ENCODE results near the gene VTI1B.
"Not testable (repeated sequence)": the region's sequence is repeated elsewhere in the genome, so short reads cannot be mapped to it uniquely, and the experiment has no call there.

The VTI1B gene

GRCh38 chr14:67623114-67623513 lies 51.3 kb downstream of the VTI1B start:
- DNase-seq: no peak

GRCh38 chr14:67622675-67623074 lies 51.8 kb downstream of the VTI1B start:
- DNase-seq: peak; percentile 33

GRCh38 chr14:67620217-67620785 lies 54.1 kb downstream of the VTI1B start:
- DNase-seq: peak; percentile 27

- DNase-seq: peak; percentile 90
Observed at GRCh38 chr14:67619446-67620216, 54.8 kb downstream of the VTI1B start, which contains the start of gene ARG2. Gene ARG2, plus strand, starts transcription at chr14:67619920. Its CDS starts 58 bp downstream, at chr14:67619978.

- DNase-seq: peak; percentile 31
Observed at GRCh38 chr14:67618617-67619063, 55.8 kb downstream of the VTI1B start.

- DNase-seq: no peak
Observed at GRCh38 chr14:67610491-67610890, 63.9 kb downstream of the VTI1B start.

GRCh38 chr14:67609642-67610310 lies 64.7 kb downstream of the VTI1B start:
- no peak for DNase-seq

GRCh38 chr14:67607646-67608045 lies 66.8 kb downstream of the VTI1B start:
- DNase-seq: no peak

GRCh38 chr14:67602995-67603545 lies 71.4 kb downstream of the VTI1B start:
- DNase-seq: no peak

GRCh38 chr14:67602076-67602475 lies 72.4 kb downstream of the VTI1B start:
- DNase-seq: no peak

- not testable (repeated sequence) for DNase-seq
Observed at GRCh38 chr14:67600562-67600974, 73.9 kb downstream of the VTI1B start.

GRCh38 chr14:67599698-67600561 lies 74.5 kb downstream of the VTI1B start, which contains the start of gene PIGH:
Gene PIGH, minus strand, starts transcription at chr14:67600268. Its CDS starts 65 bp downstream, at chr14:67600203.
- peak; percentile 94 for DNase-seq
